ENCODE measurements around the gene LIG1.

The LIG1 gene

GRCh38 chr19:48182434-48182833 lies 12.3 kb upstream of the LIG1 start:
- DNase-seq (ENCODE audit: extremely low read depth in 1 of 2, low read depth in 1 of 2), result no peak

- DNase-seq (ENCODE audit: extremely low read depth in 1 of 2, low read depth in 1 of 2), result no peak
Measured at GRCh38 chr19:48181505-48181904, 11.4 kb upstream of the LIG1 start.

DNA sequence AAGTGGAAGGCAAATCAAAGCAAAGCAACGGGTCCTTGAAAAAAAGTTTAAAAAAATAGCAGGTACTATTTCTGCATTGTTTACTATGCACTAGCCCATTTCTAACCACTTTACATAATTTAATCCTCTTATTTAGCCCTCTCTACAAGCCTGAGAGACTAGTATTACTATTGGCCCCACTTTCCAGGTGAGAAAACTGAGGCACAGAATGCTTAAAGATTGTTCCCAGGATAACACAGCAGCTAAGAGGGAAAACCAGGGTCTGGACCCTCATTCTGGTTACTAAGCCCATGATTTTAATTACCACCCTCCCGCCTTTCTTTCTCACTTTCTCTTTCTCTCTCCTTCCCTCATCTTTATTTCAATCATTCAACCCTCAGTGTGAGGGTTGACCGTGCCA lies 6.1 kb upstream of the LIG1 start:
- DNase-seq (ENCODE audit: extremely low read depth in 1 of 2, low read depth in 1 of 2), result no peak

DNA sequence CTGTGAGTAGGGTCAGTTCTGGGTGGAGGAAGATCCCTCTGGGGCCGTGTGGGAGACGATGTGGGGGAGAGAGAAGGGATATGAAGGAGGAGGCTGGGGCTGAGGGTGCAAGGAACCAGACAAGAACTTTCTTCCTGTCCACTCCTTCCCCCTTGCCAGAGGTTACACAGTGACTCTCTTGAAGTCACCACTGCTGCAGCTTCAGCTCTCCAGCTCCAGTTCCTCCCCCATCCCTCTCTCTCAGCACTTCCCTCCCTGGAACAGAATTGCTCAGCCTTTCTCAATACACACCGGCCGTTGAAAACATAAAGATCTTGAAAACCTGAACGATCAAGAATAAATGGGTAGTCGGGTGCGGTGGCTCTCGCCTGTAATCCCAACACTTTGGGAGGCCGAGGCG lies 5.4 kb upstream of the LIG1 start:
- no peak for DNase-seq (ENCODE audit: extremely low read depth in 1 of 2, low read depth in 1 of 2)

- no peak for DNase-seq (ENCODE audit: extremely low read depth in 1 of 2, low read depth in 1 of 2)
Measured at GRCh38 chr19:48174445-48175030, 4.4 kb upstream of the LIG1 start.

DNA sequence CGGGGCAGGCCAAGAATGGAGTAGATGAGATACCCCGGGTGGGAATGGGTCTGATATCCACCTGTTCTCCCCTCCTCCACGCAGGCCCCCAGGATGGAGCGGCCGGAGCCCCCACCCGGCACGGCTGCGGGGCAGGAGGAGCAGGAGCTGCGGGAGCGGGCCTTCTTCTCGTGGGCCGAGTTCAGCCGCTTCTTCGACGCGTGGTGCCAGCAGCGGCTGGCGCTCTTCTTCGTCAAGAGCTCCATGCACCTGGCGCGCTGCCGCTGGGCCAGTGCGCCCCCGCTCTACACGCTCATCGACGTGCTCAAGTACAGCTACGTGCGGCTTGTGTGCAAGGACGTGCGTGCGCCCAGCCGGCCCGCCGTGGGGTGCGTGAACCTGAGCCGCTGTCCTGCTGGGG lies 1.6 kb upstream of the LIG1 start:
- no peak for DNase-seq (ENCODE audit: extremely low read depth in 1 of 2, low read depth in 1 of 2)

- DNase-seq (ENCODE audit: extremely low read depth in 1 of 2, low read depth in 1 of 2), result no peak
Measured at GRCh38 chr19:48170817-48171347, 738 bp upstream of the LIG1 start.

DNA sequence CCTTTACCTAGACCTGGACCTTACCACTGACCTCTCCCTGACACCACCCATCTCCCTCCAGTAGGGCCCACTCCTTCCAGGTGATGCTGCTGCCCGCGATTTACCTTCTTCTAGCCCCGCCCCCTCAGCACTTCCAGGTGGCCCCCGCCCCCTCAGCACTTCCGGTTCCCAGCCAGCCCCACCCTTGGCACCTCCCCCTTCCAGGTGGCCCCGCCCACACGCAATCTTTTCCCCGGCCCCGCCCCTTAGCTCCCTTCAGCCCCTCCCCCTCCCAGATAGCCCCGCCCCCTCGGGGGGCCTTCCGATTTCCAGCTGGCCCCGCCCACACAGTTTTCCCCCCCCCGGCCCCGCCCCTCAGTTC lies 586 bp downstream of the LIG1 start:
- DNase-seq (ENCODE audit: extremely low read depth in 1 of 2, low read depth in 1 of 2), result peak; percentile 62 to 76

DNA sequence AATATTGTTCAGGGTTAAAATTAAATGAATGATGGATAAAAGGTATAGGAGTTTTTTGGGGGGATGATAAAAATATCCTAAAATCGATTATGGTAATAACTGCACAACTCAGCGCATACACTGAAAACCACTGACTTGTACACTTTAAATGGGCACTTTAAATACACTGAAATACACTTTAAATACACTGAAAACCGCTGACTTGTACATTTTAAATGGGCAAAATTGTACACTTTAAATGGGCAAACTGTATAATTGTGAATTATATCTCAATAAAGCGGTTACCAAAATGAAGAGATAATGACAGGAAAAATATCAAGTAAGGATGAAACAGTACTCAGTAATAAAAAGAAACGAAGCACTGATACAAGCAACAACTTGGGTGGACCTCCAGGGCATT lies 1.5 kb downstream of the LIG1 start:
- no peak for DNase-seq (ENCODE audit: extremely low read depth in 1 of 2, low read depth in 1 of 2)

DNA sequence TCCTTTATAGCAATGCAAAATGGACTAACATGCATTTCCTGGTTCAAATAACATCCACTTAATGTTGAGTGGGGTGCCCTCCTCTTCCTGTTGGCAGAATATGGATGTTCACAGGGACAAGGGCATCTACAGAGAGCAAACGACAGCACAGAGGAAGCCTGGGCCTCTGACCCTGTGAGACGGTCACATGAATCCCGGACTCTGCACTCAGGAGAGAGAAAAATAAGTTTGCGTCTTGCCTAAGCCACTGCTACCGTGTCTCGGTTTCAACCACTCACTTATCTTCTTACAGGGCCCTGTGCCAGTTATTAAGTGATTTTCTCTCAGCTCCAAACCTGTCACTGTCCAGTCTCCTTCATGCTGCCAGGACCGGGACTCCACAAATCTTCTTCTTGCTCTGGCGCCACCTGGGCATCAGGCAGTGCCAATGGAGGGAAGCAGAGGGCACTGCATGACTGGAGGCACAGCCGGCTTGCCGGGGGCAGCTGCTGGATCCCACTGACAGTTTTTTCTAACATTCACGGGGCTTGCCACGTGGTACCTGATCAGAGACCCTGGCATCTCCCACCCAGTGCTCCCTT lies 11.8 kb downstream of the LIG1 start:
- no peak for DNase-seq (ENCODE audit: extremely low read depth in 1 of 2, low read depth in 1 of 2)

- DNase-seq (ENCODE audit: extremely low read depth in 1 of 2, low read depth in 1 of 2), result no peak
Measured at GRCh38 chr19:48154003-48154402, 16.1 kb downstream of the LIG1 start.

- peak; percentile 14 to 24 for DNase-seq (ENCODE audit: extremely low read depth in 1 of 2, low read depth in 1 of 2)
Measured at GRCh38 chr19:48152551-48152950, 17.6 kb downstream of the LIG1 start.

DNA sequence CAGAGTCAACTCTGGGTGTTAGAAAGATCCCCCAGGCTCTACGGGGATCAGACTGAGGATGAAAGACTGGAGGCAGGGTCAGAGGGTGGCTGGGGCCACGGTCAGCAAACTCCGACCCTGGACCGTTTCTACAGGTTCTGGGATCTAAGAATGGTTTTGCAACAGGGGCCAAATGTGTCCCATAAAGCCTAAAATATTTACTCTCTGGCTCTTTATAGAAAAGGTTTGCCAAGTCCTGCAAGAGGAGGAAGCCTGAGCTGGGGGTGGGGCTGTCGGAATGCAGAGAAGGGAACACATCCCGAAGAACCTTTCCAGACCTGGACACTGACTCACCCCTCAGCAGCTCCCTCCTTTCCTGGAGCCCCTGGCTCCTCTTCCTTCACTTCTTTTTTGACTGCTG lies 20.7 kb downstream of the LIG1 start:
- DNase-seq (ENCODE audit: extremely low read depth in 1 of 2, low read depth in 1 of 2), result no peak

DNA sequence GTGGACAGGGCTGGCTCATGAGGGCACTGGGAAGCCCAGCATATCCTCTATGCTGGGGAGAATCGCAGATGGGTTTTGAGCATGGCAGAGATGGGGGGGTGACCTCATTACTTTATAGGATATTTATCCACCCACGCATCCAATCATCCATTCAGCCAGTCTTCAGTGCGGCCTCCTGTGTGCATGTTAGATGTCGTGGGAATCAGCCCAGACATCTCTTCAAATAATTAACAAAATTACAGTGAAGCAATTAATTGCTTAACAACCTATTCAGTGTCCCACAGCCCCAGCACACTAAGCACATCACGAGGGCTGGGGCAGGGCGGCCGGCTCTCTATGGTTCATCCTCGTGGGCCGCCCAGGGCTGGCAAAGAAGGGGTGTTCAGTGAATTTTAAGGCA lies 21.6 kb downstream of the LIG1 start:
- no peak for DNase-seq (ENCODE audit: extremely low read depth in 1 of 2, low read depth in 1 of 2)

- DNase-seq (ENCODE audit: extremely low read depth in 1 of 2, low read depth in 1 of 2), result no peak
Measured at GRCh38 chr19:48147597-48148175, 22.5 kb downstream of the LIG1 start.

DNA sequence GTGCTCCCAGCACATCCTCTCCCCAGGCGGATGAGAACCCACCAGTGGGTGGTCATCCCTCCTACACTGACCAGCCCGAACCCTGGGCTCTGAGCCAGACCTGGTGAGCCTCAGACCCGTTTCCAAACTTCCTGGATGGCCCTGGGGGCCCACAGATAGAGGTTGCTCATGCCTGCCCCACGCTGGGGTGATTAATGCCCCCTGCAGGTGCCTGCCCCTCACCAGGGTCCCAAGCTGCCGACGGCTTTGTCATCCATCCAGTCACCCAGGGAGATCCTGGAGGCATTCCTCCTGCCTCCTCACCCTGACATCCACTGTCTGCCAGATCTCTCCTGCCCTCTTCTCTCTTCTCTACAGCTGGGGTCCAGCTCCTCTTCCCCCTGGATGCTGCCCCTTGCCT lies 31.1 kb downstream of the LIG1 start:
- no peak for DNase-seq (ENCODE audit: extremely low read depth in 1 of 2, low read depth in 1 of 2)

GRCh38 chr19:48137411-48137810 lies 32.7 kb downstream of the LIG1 start:
- DNase-seq (ENCODE audit: extremely low read depth in 1 of 2, low read depth in 1 of 2), result no peak

GRCh38 chr19:48136547-48136946 lies 33.6 kb downstream of the LIG1 start:
- no peak for DNase-seq (ENCODE audit: extremely low read depth in 1 of 2, low read depth in 1 of 2)

- peak in 1 of 2 donors; percentile 9 for DNase-seq (ENCODE audit: extremely low read depth in 1 of 2, low read depth in 1 of 2)
Measured at GRCh38 chr19:48135411-48135810, 34.7 kb downstream of the LIG1 start.

- DNase-seq (ENCODE audit: extremely low read depth in 1 of 2, low read depth in 1 of 2), result no peak
Measured at GRCh38 chr19:48133094-48133493, 37.0 kb downstream of the LIG1 start.

GRCh38 chr19:48127561-48127960 lies 42.6 kb downstream of the LIG1 start:
- DNase-seq (ENCODE audit: extremely low read depth in 1 of 2, low read depth in 1 of 2), result no peak

DNA sequence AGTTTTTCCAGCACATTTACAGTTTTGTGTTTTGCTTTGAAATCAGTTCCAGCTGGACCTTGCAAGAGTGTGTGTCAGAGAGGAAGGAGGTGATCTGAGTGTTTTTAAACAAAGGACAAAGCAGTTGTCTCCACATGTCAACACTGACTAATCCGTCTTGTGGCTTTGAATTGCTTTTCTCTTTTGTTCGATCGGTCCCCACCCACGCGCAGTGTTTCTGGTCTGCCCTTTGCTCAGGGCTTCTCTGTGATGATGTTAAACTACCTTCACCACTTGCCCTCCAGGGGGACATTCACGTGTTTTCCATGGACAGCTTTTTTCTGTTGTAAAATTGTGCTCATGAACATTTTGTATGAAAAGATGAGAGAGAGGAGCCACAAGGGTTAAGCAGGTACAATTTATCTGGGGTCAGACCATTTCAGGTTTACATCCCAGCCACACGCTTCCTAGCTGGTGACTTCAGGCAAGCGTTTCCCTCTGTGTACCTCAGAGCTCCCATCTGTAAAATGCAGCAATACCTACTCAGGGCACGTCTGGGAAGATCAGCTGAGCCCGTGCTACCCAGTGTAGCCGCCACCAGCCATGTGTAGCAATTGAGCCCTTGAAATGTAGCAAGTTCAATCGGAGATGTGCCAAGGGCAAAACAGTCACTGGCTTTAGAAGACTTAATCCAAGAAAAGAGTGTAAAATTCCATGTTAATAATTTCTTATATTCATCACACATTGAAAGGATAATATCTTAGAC lies 46.1 kb downstream of the LIG1 start:
- DNase-seq (ENCODE audit: extremely low read depth in 1 of 2, low read depth in 1 of 2), result peak in 1 of 2 donors; percentile 58
